Neural cell (in vitro differentiated cells): ENCODE data around the gene ADGRD1.

Experiments used
- CTCF ChIP-seq: fragments of 450-650 bp; IDR thresholded peaks from 2 replicates; pipeline ENCODE4 v1.5.1; 2014; ENCODE audit warnings: antibody characterized with exemption, mild to moderate bottlenecking, moderate library complexity; ENCODE audit not compliant: poor library complexity, severe bottlenecking
- EP300 ChIP-seq: fragments of 450-650 bp; conservative IDR thresholded peaks from 2 replicates; pipeline ENCODE4 v1.6.1; 2014; ENCODE audit warnings: antibody characterized with exemption, mild to moderate bottlenecking, moderate library complexity; ENCODE audit not compliant: poor library complexity, severe bottlenecking
- EZH2 ChIP-seq: fragments of 200-600, 300-800 bp; shearing (Covaris generic), sonication (generic); IDR thresholded peaks from 2 replicates; pipeline ENCODE4 v1.6.1; 2014; ENCODE audit warnings: antibody characterized with exemption, low read length, borderline replicate concordance, mild to moderate bottlenecking; ENCODE audit not compliant: insufficient read depth, poor library complexity, severe bottlenecking
- POLR2AphosphoS5 ChIP-seq: IDR thresholded peaks from 2 replicates; pipeline ENCODE4 v1.6.1; 2012
- RAD21 ChIP-seq: fragments of 450-650 bp; conservative IDR thresholded peaks from 2 replicates; pipeline ENCODE4 v1.6.1; 2014; ENCODE audit warnings: antibody characterized with exemption, mild to moderate bottlenecking, moderate library complexity
- REST ChIP-seq: IDR thresholded peaks from 2 replicates; pipeline ENCODE4 v1.6.1; 2012; ENCODE audit warnings: borderline replicate concordance
- SMC3 ChIP-seq: fragments of 450-650 bp; conservative IDR thresholded peaks from 2 replicates; pipeline ENCODE4 v1.6.1; 2014; ENCODE audit warnings: antibody characterized with exemption, mild to moderate bottlenecking, moderate library complexity; ENCODE audit not compliant: poor library complexity
- TAF1 ChIP-seq: IDR thresholded peaks from 2 replicates; pipeline ENCODE4 v1.6.1; 2012; ENCODE audit warnings: low read depth

GRCh38 chr12:131101006-131101405, 147.3 kb downstream of the ADGRD1 start:
- TF ChIP-seq CTCF, result no peak
- TF ChIP-seq EZH2, result no peak
- no peak for TF ChIP-seq POLR2AphosphoS5
- TF ChIP-seq RAD21, result no peak
- no peak for TF ChIP-seq SMC3
- TF ChIP-seq EP300, result no peak
- TF ChIP-seq TAF1, result no peak
- no peak for TF ChIP-seq REST
